Activated T-helper 17 cell treated with anti-CD3 and anti-CD28 coated beads, Interleukin-2, amount 50 U/mL, for 72 hours (primary cell): ENCODE measurements around the gene SMCR8. TPM values are rescaled to one million over a fixed set of nuclear protein-coding genes. Genes with fewer than 3 reads are reported as not detected.
"Not testable (repeated sequence)": the region's sequence is repeated elsewhere in the genome, so short reads cannot be mapped to it uniquely, and the experiment has no call there.

Experiments
- ATAC-seq: fragments of 150-1000 bp; cut with Tn5 transposase; replicated peaks from 2 replicates; pipeline ENCODE4 v1.10.0; 2021; ENCODE audit warnings: mild to moderate bottlenecking, moderate library complexity
- H3K27ac Mint-ChIP-seq: one replicate; pipeline ENCODE4 v1.8.0; 2022; ENCODE audit warnings: mixed read lengths
- H3K27me3 Mint-ChIP-seq: one replicate; pipeline ENCODE4 v1.8.0; 2022; ENCODE audit warnings: mixed read lengths
- H3K36me3 Mint-ChIP-seq: one replicate; pipeline ENCODE4 v1.8.0; 2022; ENCODE audit warnings: low read depth, mild to moderate bottlenecking, mixed read lengths
- H3K4me1 Mint-ChIP-seq: one replicate; pipeline ENCODE4 v1.8.0; 2022; ENCODE audit warnings: mixed read lengths
- H3K4me3 Mint-ChIP-seq: one replicate; pipeline ENCODE4 v1.8.0; 2022; ENCODE audit warnings: mild to moderate bottlenecking, mixed read lengths
- H3K9me3 Mint-ChIP-seq: one replicate; pipeline ENCODE4 v1.8.0; 2022; ENCODE audit warnings: mixed read lengths
- total RNA-seq, 2 donors: library from RNA; stranded (reverse); gene quantifications; one replicate each; pipeline ENCODE4 v1.2.3, GENCODE V29; 2022

The SMCR8 gene
- total RNA-seq, 2 donors from 2014 or later, result 21.7 to 25.5 TPM

DNA sequence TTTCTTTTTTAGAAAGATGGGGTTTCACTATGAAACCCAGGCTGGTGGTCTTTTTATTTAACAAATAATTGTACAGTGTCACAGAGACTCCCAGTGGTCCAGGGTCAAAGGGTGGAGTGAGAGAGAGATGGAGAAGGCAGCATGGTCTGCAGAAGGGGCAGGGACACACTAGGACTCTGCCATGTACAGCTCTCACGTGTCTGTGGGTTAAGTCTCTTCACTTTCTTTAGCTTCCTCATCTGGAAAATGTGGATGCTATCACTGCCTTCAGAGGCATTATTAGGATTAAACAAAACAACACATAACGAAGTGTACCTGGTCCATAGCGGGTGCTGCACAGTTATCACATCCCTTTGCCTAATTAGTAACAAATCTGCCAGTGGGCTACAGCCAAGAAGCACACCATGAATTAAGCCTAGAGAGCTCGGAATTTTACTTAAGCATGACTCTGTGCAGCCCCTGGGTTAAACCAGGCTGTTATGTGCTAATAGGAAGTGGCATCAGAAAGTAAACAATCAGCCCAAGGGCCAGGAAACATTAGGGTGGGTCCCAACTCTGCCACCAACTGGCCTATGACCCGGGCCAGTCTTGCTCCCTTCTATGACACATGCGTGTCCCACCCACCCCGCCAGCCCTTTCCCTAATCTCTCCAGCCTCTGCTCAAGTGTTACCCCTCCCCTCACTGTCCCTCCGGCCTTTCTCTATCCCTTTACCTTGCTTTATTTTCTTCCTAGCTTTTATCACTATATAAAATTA lies 14.2 kb upstream of the SMCR8 start:
- no peaks in the 10 kb centered on the region for H3K27me3 Mint-ChIP-seq
- no peak overlapping the region for H3K4me3 Mint-ChIP-seq
- ATAC-seq, result no peak
- no peaks in the 10 kb centered on the region for H3K9me3 Mint-ChIP-seq
- no peak overlapping the region for H3K27ac Mint-ChIP-seq
- peaks cover 86% of the 10 kb centered on the region for H3K36me3 Mint-ChIP-seq
- no peaks in the 10 kb centered on the region for H3K4me1 Mint-ChIP-seq

DNA sequence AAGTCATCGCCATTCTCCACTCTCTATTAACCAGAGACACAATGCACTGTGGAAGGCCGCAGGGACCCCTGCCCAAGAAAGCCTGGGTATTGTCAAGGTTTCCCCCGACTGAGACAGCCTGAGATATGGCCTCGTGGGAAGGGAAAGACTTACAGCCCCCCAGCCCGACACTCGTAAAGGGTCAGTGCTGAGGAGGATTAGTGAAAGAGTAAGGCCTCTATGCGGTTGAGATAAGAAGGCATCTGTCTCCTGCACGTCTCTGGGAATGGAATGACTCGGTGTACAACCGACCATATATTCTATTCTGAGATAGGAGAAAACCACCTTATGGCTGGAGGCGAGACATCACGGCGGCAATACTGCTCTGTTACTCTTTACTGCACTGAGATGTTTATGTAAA lies 11.9 kb upstream of the SMCR8 start:
- peaks cover 97% of the 10 kb centered on the region for H3K36me3 Mint-ChIP-seq
- not testable (repeated sequence) for H3K4me1 Mint-ChIP-seq, ATAC-seq, H3K9me3 Mint-ChIP-seq, H3K4me3 Mint-ChIP-seq, H3K27ac Mint-ChIP-seq, H3K27me3 Mint-ChIP-seq

DNA sequence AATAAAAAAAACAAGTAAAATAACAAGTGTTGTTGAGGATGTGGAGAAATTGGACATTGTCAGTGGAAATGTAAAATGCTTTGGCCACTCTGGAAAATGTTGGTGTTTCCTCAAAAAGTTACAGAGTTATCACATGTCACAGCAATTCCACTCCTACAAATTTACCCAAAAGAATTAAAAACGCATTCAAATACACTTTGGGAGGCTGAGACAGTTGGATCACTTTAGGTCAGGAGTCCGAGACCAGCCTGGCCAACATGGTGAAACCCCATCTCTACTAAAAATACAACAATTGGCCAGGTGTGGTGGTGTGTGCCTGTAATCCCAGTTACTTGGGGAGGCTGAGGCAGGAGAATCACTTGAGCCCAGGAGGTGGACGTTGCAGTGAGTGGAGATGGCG lies 5.9 kb upstream of the SMCR8 start:
- Mint-ChIP-seq H3K4me3 (no peak overlapping the region), H3K36me3 (peaks cover 100% of the 10 kb centered on the region), H3K27me3 (no peaks in the 10 kb centered on the region), H3K4me1 (peaks cover 16% of the 10 kb centered on the region), H3K9me3 (no peaks in the 10 kb centered on the region), H3K27ac (no peak overlapping the region)
- ATAC-seq, result no peak

DNA sequence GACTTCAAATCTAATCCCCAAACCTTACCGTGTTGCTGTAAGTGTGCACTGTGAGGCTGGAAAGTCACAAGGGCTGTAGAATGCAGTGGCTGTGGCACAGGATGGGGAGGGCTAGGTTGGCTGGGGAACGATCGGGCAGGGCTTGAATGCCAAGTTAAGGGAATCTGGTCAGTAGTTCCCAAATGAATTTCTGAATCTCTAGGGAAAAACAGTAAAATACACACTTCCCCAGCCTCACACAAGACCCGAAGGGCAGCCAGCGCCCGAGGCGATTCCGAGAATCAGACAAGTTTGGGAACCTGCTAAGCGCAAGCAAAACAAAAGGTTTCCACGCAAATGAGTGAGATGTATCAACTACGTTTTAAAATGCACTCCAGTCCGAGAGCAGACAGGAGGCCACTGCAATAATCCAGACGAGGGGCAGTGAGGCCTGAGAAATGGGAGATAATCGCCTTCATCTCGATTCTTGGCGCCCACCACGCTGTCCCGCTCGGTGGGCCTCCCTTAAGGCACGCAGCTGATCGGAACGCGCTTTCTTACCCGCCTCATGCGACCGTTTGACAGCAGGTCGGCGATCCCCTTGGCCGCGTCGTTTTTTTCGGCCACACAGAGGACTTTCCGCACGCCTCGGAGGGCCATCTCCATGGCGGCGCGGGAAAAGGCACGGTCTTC lies 898 bp upstream of the SMCR8 start:
- H3K4me3 Mint-ChIP-seq, result peak overlapping the region; percentile 83
- H3K36me3 Mint-ChIP-seq, result peaks cover 85% of the 10 kb centered on the region
- peaks cover 27% of the 10 kb centered on the region for H3K4me1 Mint-ChIP-seq
- ATAC-seq, result no peak
- H3K27me3 Mint-ChIP-seq, result no peaks in the 10 kb centered on the region
- peak overlapping the region; percentile 94 for H3K27ac Mint-ChIP-seq
- no peaks in the 10 kb centered on the region for H3K9me3 Mint-ChIP-seq

DNA sequence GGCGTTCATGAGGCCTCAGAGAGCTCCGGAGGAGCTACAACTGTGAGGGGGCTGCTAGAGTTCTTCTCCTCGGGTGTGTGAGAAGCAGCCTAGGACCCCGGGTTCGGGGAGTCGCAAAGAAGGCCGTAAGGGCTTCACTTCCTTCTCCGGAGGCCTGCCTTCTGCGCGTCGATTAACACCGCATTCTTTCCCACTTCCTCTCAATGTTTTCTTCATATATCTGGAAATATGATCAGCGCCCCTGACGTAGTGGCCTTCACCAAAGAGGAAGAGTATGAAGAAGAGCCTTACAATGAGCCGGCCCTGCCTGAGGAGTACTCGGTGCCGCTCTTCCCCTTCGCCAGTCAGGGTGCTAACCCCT lies 449 bp downstream of the SMCR8 start:
- Mint-ChIP-seq H3K36me3 (peaks cover 83% of the 10 kb centered on the region), H3K4me1 (peaks cover 32% of the 10 kb centered on the region), H3K27ac (peak overlapping the region; percentile 94), H3K9me3 (no peaks in the 10 kb centered on the region), H3K27me3 (no peaks in the 10 kb centered on the region), H3K4me3 (peak overlapping the region; percentile 83)
- no peak for ATAC-seq

DNA sequence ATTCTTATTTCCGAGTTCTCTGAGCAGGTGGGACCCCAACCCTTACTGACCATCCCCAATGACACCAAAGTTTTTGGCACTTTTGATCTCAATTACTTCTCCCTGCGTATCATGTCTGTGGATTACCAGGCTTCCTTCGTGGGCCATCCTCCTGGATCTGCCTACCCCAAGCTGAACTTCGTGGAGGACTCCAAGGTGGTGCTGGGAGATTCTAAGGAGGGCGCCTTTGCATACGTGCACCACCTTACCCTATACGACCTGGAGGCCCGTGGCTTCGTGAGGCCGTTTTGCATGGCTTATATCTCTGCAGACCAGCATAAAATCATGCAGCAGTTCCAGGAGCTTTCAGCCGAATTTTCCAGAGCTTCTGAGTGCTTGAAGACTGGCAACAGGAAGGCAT lies 868 bp downstream of the SMCR8 start:
- Mint-ChIP-seq H3K9me3 (no peaks in the 10 kb centered on the region), H3K27ac (peak overlapping the region; percentile 94), H3K27me3 (no peaks in the 10 kb centered on the region), H3K36me3 (peaks cover 79% of the 10 kb centered on the region), H3K4me1 (peaks cover 35% of the 10 kb centered on the region), H3K4me3 (peak overlapping the region; percentile 83)
- no peak for ATAC-seq

DNA sequence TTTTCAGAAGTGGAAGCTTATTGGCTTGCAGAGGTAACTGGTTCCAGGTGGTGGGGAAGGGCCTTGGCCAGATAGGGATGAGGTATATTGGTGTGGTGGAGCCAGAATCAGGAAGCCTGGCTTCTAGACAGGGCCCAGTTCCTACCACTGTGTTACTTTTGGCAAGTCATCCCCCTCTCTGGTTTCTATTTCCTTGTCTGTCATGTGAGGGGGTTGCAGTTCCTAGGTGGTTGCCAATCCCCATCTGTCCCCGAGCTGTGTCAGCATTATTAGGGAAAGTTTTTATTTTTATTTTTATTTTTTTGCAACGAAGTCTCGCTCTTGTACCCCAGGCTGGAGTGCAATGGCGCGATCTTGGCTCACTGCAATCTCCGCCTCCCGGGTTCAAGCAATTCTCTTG lies 3.0 kb downstream of the SMCR8 start:
- Mint-ChIP-seq H3K27me3 (no peaks in the 10 kb centered on the region), H3K4me1 (peaks cover 23% of the 10 kb centered on the region), H3K9me3 (no peaks in the 10 kb centered on the region), H3K36me3 (peaks cover 66% of the 10 kb centered on the region), H3K4me3 (peak overlapping the region; percentile 83), H3K27ac (peak overlapping the region; percentile 63)
- ATAC-seq, result no peak

DNA sequence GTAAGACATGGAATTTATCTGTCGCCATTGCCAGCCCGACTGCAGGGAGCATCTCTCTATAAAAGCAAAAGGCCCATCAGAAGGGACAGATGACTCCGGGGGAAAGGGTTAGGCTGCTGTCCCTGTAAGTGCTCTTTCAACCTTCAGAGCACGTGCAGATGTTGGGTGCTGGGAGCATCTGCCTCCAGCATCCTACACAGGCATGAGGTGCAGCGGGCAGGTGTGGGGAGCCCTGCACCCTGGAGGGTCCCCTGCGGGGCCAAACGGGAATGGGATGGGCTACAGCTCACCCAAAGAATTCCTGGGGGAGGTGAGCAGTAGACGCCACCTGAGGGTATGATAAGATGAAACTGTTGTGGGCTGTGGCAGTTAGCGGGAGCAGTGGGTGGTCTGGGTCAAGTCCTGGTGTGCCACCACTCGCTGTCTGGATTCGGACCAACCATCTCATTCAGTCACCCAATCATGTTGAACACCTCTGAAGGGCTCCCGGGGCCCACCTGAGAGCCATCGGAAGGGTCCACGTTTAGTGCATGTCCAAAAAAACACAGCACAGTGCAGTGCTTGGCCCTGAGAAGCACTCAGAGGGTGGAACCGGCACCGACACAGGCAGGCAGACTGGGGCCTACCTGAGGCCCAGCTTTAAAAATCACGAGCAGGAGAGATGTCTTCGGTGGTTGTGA lies 3.8 kb downstream of the SMCR8 start:
- no peaks in the 10 kb centered on the region for H3K27me3 Mint-ChIP-seq
- H3K27ac Mint-ChIP-seq, result peak overlapping the region; percentile 30
- H3K9me3 Mint-ChIP-seq, result no peaks in the 10 kb centered on the region
- peak overlapping the region; percentile 83 for H3K4me3 Mint-ChIP-seq
- peaks cover 20% of the 10 kb centered on the region for H3K4me1 Mint-ChIP-seq
- no peak for ATAC-seq
- H3K36me3 Mint-ChIP-seq, result peaks cover 66% of the 10 kb centered on the region

DNA sequence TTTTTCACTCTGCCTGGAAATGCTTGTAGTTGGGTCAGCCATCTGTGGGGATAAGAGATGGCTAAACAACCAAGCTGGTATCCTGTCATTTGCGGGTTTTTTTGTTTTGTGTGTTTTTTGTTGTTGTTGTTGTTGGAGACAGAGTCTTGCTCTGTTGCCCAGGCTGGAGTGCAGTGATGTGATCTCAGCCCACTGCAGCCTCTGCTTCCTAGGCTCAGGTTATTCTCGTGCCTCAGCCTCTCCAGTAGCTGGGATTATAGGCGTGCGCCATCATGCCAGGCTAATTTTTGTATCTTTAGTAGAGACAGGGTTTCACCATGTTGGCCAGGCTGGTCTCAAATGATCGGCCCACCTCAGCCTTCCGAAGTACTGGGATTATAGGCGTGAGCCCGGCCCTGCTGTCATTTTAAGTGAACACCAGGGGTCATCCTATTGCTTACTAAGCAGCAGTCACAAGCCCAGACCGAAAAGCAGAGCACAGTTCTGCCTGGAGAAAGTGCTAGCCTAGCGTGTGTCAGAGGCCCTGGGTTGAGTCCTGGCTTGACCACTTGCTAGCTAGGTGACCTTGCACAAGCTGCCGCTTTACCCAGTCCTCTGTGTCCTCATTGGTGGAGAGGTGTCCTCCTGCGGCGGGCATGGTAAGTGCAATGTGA lies 4.6 kb downstream of the SMCR8 start:
- H3K4me1 Mint-ChIP-seq, result peaks cover 20% of the 10 kb centered on the region
- H3K9me3 Mint-ChIP-seq, result no peaks in the 10 kb centered on the region
- peak overlapping the region; percentile 83 for H3K4me3 Mint-ChIP-seq
- H3K36me3 Mint-ChIP-seq, result peaks cover 67% of the 10 kb centered on the region
- H3K27ac Mint-ChIP-seq, result no peak overlapping the region
- no peak for ATAC-seq
- H3K27me3 Mint-ChIP-seq, result no peaks in the 10 kb centered on the region

DNA sequence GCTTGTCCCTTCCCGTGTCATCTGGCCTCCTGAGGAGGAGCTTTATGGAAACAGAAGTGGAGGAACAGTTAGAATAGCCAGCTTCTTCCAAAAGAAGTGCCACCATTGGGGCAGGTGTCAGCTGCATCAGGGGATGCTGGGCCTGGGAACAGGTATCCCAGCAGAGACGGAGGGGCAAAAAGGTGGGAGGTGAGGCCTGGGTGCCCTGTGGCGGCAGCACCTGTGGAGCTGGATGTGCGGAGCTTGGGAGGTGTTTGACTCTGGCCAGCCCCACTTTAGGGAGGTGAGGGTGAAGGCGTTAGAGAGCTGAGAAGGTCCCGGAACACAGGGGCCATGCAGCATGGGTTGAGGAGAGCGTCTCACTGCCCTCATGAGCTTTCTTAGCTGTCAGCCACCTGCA lies 5.2 kb downstream of the SMCR8 start:
- ATAC-seq, result no peak
- no peaks in the 10 kb centered on the region for H3K9me3 Mint-ChIP-seq
- H3K27ac Mint-ChIP-seq, result no peak overlapping the region
- peaks cover 20% of the 10 kb centered on the region for H3K4me1 Mint-ChIP-seq
- H3K27me3 Mint-ChIP-seq, result no peaks in the 10 kb centered on the region
- H3K36me3 Mint-ChIP-seq, result peaks cover 67% of the 10 kb centered on the region
- peak overlapping the region; percentile 83 for H3K4me3 Mint-ChIP-seq

DNA sequence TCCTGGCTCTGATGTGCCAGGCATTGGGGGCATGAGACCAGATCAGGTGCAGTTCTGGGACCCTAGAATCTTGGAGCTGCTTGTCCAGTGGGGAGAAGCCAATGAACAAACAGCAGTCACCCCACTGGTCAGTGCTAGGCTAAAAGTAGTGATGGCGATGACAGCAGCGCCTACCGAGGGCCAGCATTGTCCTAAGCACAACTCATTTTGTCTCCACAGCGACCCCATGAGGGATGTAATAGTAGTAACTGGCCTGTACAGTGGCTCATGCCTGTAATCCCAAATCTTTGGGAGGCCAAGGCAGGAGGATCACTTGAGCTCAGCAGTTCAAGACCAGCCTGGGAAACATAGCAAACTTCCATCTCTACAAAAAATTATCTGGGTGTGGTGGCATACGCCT lies 6.2 kb downstream of the SMCR8 start:
- Mint-ChIP-seq H3K36me3 (peaks cover 75% of the 10 kb centered on the region), H3K27me3 (no peaks in the 10 kb centered on the region), H3K27ac (peak overlapping the region; percentile 48), H3K4me1 (peaks cover 22% of the 10 kb centered on the region), H3K4me3 (peak overlapping the region; percentile 17), H3K9me3 (no peaks in the 10 kb centered on the region)
- ATAC-seq, result no peak

DNA sequence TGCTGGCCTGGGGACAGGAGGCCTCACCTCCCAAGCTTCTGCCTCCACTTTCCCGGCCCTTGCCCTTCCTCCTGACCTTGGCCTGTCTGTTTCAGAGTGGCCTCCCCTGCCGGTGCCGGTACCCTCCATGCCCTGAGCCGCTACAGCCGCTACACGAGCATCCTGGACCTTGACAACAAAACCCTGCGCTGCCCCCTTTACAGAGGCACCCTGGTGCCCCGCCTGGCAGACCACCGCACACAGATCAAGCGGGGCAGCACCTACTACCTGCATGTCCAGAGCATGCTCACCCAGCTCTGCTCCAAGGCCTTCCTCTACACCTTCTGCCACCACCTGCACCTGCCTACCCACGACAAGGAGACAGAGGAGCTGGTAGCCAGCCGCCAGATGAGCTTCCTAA lies 7.4 kb downstream of the SMCR8 start:
- H3K4me3 Mint-ChIP-seq, result no peak overlapping the region
- H3K27me3 Mint-ChIP-seq, result no peaks in the 10 kb centered on the region
- H3K36me3 Mint-ChIP-seq, result peaks cover 77% of the 10 kb centered on the region
- peak overlapping the region; percentile 33 for H3K27ac Mint-ChIP-seq
- no peaks in the 10 kb centered on the region for H3K9me3 Mint-ChIP-seq
- H3K4me1 Mint-ChIP-seq, result peaks cover 16% of the 10 kb centered on the region
- ATAC-seq, result no peak

DNA sequence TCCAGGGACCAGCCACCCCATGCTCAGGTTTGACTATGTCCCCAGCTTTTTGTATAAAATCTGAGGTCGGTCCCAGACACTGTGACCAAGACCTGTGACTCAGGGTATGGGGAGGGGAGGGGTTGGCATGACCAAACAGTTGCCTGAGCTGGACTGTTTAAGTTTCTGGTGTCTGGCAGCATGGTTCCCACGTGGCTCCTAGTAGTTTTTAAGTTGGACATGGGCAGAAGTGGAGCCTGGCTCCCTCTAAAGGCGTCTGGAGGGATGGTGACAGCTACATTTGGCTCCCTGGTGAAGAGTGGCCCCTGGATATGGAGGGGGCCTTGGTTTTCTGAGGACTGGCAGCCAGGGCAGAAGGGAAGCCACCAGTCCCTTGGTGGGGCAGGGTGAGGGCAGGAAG lies 7.9 kb downstream of the SMCR8 start:
- Mint-ChIP-seq H3K27ac (peak overlapping the region; percentile 33), H3K4me3 (no peak overlapping the region), H3K36me3 (peaks cover 79% of the 10 kb centered on the region), H3K27me3 (no peaks in the 10 kb centered on the region), H3K4me1 (peaks cover 16% of the 10 kb centered on the region), H3K9me3 (no peaks in the 10 kb centered on the region)
- no peak for ATAC-seq

DNA sequence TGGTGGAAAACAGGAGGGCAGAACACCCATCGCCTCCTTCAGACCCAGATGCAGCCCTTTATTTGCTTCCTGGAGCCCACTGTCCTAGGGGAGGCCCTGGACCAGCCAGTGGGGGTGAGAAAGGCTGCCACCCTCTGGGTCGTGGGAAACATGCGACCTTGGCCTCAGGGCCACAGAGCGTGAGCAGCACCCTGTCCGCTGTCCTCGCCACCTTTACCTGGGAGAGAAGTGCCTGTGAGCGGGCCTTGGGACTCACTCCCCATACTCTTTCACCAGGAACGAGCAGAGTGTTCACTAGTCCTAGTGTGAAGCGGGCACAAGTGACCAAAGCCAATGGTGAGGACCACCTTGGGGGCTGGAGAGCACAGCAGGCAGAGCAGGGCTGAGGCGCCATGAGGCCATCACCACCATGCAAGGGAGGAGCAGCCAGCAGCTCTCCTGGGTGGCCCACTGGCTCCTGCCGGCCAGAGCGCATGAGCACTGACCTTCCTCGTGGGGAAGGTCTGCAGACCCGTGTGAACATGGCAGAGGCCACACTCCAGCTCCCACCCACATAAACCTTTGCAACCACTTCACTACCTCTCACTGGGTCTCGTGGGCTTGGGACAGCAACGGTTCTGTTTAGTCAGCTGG lies 8.5 kb downstream of the SMCR8 start:
- no peak overlapping the region for H3K4me3 Mint-ChIP-seq
- no peak for ATAC-seq
- no peak overlapping the region for H3K27ac Mint-ChIP-seq
- peaks cover 80% of the 10 kb centered on the region for H3K36me3 Mint-ChIP-seq
- no peaks in the 10 kb centered on the region for H3K9me3 Mint-ChIP-seq
- H3K4me1 Mint-ChIP-seq, result peaks cover 16% of the 10 kb centered on the region
- no peaks in the 10 kb centered on the region for H3K27me3 Mint-ChIP-seq
